H9 (cell line): ENCODE measurements around the gene FCER1G. TPM values are rescaled to one million over a fixed set of nuclear protein-coding genes. Genes with fewer than 3 reads are reported as not detected.
A peak's percentile ranks its signal among the peaks of the same experiment; 100 is the strongest.

ENCODE experiments used
- DNase-seq: peaks from one replicate; pipeline ENCODE4 v3.0.0-alpha.2; 2017
- H2AFZ ChIP-seq: one replicate; pipeline ENCODE4 v1.6.1; 2013; ENCODE audit warnings: mild to moderate bottlenecking, low read length, control low read depth, moderate library complexity
- H2AK5ac ChIP-seq: 2 replicates; pipeline ENCODE4 v1.6.1; 2013; ENCODE audit warnings: low read length, control low read depth, mixed read lengths; ENCODE audit not compliant: insufficient read length
- H2BK120ac ChIP-seq: one replicate; pipeline ENCODE4 v1.6.1; 2013; ENCODE audit warnings: low read depth, mild to moderate bottlenecking, low read length, control low read depth, inconsistent platforms; ENCODE audit not compliant: poor library complexity, severe bottlenecking
- H2BK12ac ChIP-seq: 2 replicates; pipeline ENCODE4 v1.6.1; 2013; ENCODE audit warnings: low read length, control low read depth, mixed read lengths, low read depth; ENCODE audit not compliant: insufficient read length
- H2BK15ac ChIP-seq: 2 replicates; pipeline ENCODE4 v1.6.1; 2013; ENCODE audit warnings: low read depth, low read length, control low read depth
- H2BK20ac ChIP-seq: one replicate; pipeline ENCODE4 v1.6.1; 2013; ENCODE audit warnings: low read depth, mild to moderate bottlenecking, low read length, control low read depth, inconsistent platforms; ENCODE audit not compliant: poor library complexity, severe bottlenecking
- H2BK5ac ChIP-seq: 2 replicates; pipeline ENCODE4 v1.6.1; 2013; ENCODE audit warnings: low read length, control low read depth, mixed read lengths; ENCODE audit not compliant: insufficient read length
- H3K14ac ChIP-seq: 2 replicates; pipeline ENCODE4 v1.6.1; 2013; ENCODE audit warnings: low read length, control low read depth; ENCODE audit not compliant: insufficient read depth
- H3K18ac ChIP-seq: 2 replicates; pipeline ENCODE4 v1.6.1; 2013; ENCODE audit warnings: low read depth, mild to moderate bottlenecking, mixed read lengths, low read length, control low read depth; ENCODE audit not compliant: insufficient read length
- H3K23ac ChIP-seq: 2 replicates; pipeline ENCODE4 v1.6.1; 2013; ENCODE audit warnings: low read length, control low read depth, mixed read lengths, low read depth; ENCODE audit not compliant: insufficient read length
- H3K23me2 ChIP-seq: 2 replicates; pipeline ENCODE4 v1.6.1; 2013; ENCODE audit warnings: low read depth, mild to moderate bottlenecking, mixed read lengths, low read length, control low read depth; ENCODE audit not compliant: insufficient read length, poor library complexity, severe bottlenecking
- H3K27ac ChIP-seq: 2 replicates; pipeline ENCODE4 v1.5.1; 2013; ENCODE audit warnings: low read length, control low read depth, mixed read lengths, low read depth; ENCODE audit not compliant: insufficient read length
- H3K27me3 ChIP-seq: 2 replicates; pipeline ENCODE4 v1.6.1; 2013; ENCODE audit warnings: low read length, control low read depth, inconsistent platforms; ENCODE audit not compliant: insufficient read depth
- H3K4ac ChIP-seq: 2 replicates; pipeline ENCODE4 v1.6.1; 2013; ENCODE audit warnings: low read depth, mild to moderate bottlenecking, control low read depth, inconsistent platforms, low read length, moderate library complexity
- H3K4me1 ChIP-seq: 2 replicates; pipeline ENCODE4 v1.6.1; 2013; ENCODE audit warnings: low read length, control low read depth, inconsistent platforms; ENCODE audit not compliant: insufficient read depth
- H3K4me2 ChIP-seq: 2 replicates; pipeline ENCODE4 v1.6.1; 2013; ENCODE audit warnings: low read length, control low read depth, mixed read lengths; ENCODE audit not compliant: insufficient read length, insufficient read depth
- H3K56ac ChIP-seq: 2 replicates; pipeline ENCODE4 v1.6.1; 2013; ENCODE audit warnings: low read depth, mild to moderate bottlenecking, mixed read lengths, low read length, control low read depth; ENCODE audit not compliant: insufficient read length
- H3K79me1 ChIP-seq: 2 replicates; pipeline ENCODE4 v1.6.1; 2013; ENCODE audit warnings: low read depth, mild to moderate bottlenecking, moderate library complexity, low read length, control low read depth, inconsistent platforms; ENCODE audit not compliant: insufficient read depth, poor library complexity, severe bottlenecking
- H3K79me2 ChIP-seq: 2 replicates; pipeline ENCODE4 v1.6.1; 2013; ENCODE audit warnings: low read length, control low read depth, inconsistent platforms; ENCODE audit not compliant: insufficient read depth
- H3K9ac ChIP-seq: 2 replicates; pipeline ENCODE4 v1.6.1; 2013; ENCODE audit warnings: low read length, control low read depth, mixed read lengths; ENCODE audit not compliant: insufficient read length; ENCODE audit errors: extremely low read depth
- H3K9me3 ChIP-seq: one replicate; pipeline ENCODE4 v1.6.1; 2013; ENCODE audit warnings: low read depth, low read length, inconsistent platforms; ENCODE audit not compliant: control insufficient read depth
- H3T11ph ChIP-seq: one replicate; pipeline ENCODE4 v1.6.1; 2013; ENCODE audit warnings: mild to moderate bottlenecking, low read length, control low read depth, inconsistent platforms
- H4K20me1 ChIP-seq: one replicate; pipeline ENCODE4 v1.6.1; 2013; ENCODE audit not compliant: control insufficient read depth, insufficient read length, insufficient read depth
- H4K5ac ChIP-seq: 2 replicates; pipeline ENCODE4 v1.6.1; 2013; ENCODE audit warnings: low read depth, mild to moderate bottlenecking, mixed read lengths, low read length, control low read depth; ENCODE audit not compliant: insufficient read length
- H4K8ac ChIP-seq: replicated peaks from 2 replicates; pipeline ENCODE4 v1.6.1; 2013; ENCODE audit warnings: low read length, control low read depth, mixed read lengths, low read depth; ENCODE audit not compliant: insufficient read length
- H4K91ac ChIP-seq: 2 replicates; pipeline ENCODE4 v1.6.1; 2013; ENCODE audit warnings: low read depth, mild to moderate bottlenecking, moderate library complexity, mixed read lengths, low read length, control low read depth; ENCODE audit not compliant: insufficient read length
- H3K27ac Mint-ChIP-seq, 3 experiments: 2 replicates in 2 of 3; 3 replicates in 1 of 3; pipeline ENCODE4 v1.8.0; 2020 to 2021; ENCODE audit warnings: mixed read lengths in 3 of 3, mild to moderate bottlenecking in 1 of 3, moderate library complexity in 1 of 3
- H3K27me3 Mint-ChIP-seq: 2 replicates; pipeline ENCODE4 v1.8.0; 2021; ENCODE audit warnings: low read depth, mild to moderate bottlenecking, moderate library complexity, mixed read lengths
- H3K36me3 Mint-ChIP-seq, 3 experiments: 2 replicates in 2 of 3; 3 replicates in 1 of 3; pipeline ENCODE4 v1.8.0; 2020 to 2021; ENCODE audit warnings: low read depth in 3 of 3, mixed read lengths in 3 of 3; ENCODE audit not compliant: insufficient read depth in 1 of 3
- H3K4me1 Mint-ChIP-seq, 2 experiments: 2 replicates each; pipeline ENCODE4 v1.8.0; 2020; ENCODE audit warnings: mixed read lengths in 2 of 2
- H3K4me3 Mint-ChIP-seq, 2 experiments: 2 replicates in 1 of 2; 3 replicates in 1 of 2; pipeline ENCODE4 v1.8.0; 2020 to 2021; ENCODE audit warnings: mild to moderate bottlenecking in 2 of 2, mixed read lengths in 2 of 2, moderate library complexity in 1 of 2
- H3K9me3 Mint-ChIP-seq, 2 experiments: 2 replicates in 1 of 2; 3 replicates in 1 of 2; pipeline ENCODE4 v1.8.0; 2020; ENCODE audit warnings: mild to moderate bottlenecking in 2 of 2, mixed read lengths in 2 of 2, moderate library complexity in 1 of 2
- WGBS: extraction: QIAGEN DNeasy Blood & Tissue Kit; methylation state at CpG from one replicate; pipeline ENCODE4 v1.1.7; 2013; ENCODE audit warnings: missing lambda C conversion rate, low lambda C conversion rate, mixed read lengths; ENCODE audit not compliant: insufficient read length; ENCODE audit errors: extremely low coverage; 5-methylcytosine and 5-hydroxymethylcytosine counted together
- total RNA-seq: library from RNA; stranded (reverse); gene quantifications from 2 replicates; pipeline ENCODE4 v1.2.1, GENCODE V29; 2021
- TF ChIP-seq, protein P1 (sequence below): fragments of 200-600 bp; sonication (generic); conservative IDR thresholded peaks from 3 replicates; pipeline ENCODE4 v1.8.0; 2021; ENCODE audit warnings: antibody characterized with exemption, mild to moderate bottlenecking

Gene FCER1G
- total RNA-seq, 1 experiment from 2014 or later: 0.90 TPM

DNA sequence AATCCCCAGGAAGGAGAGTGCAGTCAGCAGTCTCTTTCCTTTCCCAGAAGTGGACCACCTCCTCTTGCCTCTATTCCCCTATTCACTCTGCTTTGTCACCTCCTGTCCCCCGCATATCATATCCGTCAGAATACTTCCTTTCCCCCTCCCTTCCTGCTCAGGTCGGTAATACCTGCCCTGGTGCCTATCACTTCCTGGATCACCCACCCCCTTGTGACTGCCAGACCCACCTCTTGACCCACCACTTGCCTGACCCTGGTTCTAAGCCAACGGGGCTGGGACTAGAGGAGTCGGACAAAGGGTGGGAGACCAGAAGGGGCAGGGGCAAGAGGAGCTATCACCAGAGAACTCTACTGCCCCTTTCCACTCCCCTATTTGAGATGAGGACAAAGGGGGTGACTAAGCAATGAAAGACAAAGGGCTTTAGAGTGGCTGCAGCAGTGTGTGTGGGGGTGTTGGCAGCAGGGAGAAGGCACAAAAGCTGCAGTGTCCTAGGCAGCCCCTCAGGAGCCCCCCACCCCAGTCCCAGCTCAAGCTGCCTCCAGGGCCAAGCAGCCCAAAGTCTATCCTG is 14.6 kb upstream of the FCER1G start:
- peaks cover 57 to 68% of the 10 kb centered on the region in 2 experiments for H3K4me1 Mint-ChIP-seq
- Histone ChIP-seq H3K56ac (no peak overlapping the region), H3K4me2 (peak overlapping the region; percentile 12), H2AFZ (no peak overlapping the region), H4K8ac (no peak overlapping the region), H3K79me1 (no peaks in the 10 kb centered on the region), H3K18ac (peak overlapping the region; percentile 85), H3K4me1 (peaks cover 24% of the 10 kb centered on the region), H3K9me3 (no peaks in the 10 kb centered on the region), H2BK15ac (no peak overlapping the region), H4K5ac (peak overlapping the region; percentile 45), H3K79me2 (no peaks in the 10 kb centered on the region), H2BK12ac (peak overlapping the region; percentile 59), H2BK120ac (peak overlapping the region; percentile 57), H3K23ac (no peak overlapping the region), H3K14ac (peak overlapping the region; percentile 36), H2BK5ac (no peak overlapping the region), H4K91ac (peak overlapping the region; percentile 87), H4K20me1 (no peaks in the 10 kb centered on the region), H3K4ac (peak overlapping the region; percentile 2; the same call in 1 of the 2 replicates), H3T11ph (no peak overlapping the region), H3K27me3 (no peaks in the 10 kb centered on the region; the same call in 1 of the 2 replicates), H2AK5ac (no peak overlapping the region), H3K27ac (peak overlapping the region; percentile 72), H3K9ac (no peak overlapping the region), H2BK20ac (no peak overlapping the region), H3K23me2 (peaks cover 7% of the 10 kb centered on the region)
- WGBS: no CpG with 5 or more reads among the region's 5 CpGs
- H3K4me3 Mint-ChIP-seq: peak overlapping the region; percentile 31 to 91; a peak in 4 of 5 replicates
- peak overlapping the region; percentile 91 to 99 (median 99) for H3K27ac Mint-ChIP-seq
- TF ChIP-seq, protein P1, sequence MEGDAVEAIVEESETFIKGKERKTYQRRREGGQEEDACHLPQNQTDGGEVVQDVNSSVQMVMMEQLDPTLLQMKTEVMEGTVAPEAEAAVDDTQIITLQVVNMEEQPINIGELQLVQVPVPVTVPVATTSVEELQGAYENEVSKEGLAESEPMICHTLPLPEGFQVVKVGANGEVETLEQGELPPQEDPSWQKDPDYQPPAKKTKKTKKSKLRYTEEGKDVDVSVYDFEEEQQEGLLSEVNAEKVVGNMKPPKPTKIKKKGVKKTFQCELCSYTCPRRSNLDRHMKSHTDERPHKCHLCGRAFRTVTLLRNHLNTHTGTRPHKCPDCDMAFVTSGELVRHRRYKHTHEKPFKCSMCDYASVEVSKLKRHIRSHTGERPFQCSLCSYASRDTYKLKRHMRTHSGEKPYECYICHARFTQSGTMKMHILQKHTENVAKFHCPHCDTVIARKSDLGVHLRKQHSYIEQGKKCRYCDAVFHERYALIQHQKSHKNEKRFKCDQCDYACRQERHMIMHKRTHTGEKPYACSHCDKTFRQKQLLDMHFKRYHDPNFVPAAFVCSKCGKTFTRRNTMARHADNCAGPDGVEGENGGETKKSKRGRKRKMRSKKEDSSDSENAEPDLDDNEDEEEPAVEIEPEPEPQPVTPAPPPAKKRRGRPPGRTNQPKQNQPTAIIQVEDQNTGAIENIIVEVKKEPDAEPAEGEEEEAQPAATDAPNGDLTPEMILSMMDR: no peak
- H3K9me3 Mint-ChIP-seq: no peaks in the 10 kb centered on the region; a peak in 1 of 5 replicates
- H3K27me3 Mint-ChIP-seq: no peaks in the 10 kb centered on the region
- DNase-seq: peak; percentile 50
- H3K36me3 Mint-ChIP-seq: peaks cover 12 to 26% (median 18%) of the 10 kb centered on the region in 3 experiments; a peak in 6 of 7 replicates
